Measurements from ENCODE around the gene H2BW1.
"Not testable (repeated sequence)": the region's sequence is repeated elsewhere in the genome, so short reads cannot be mapped to it uniquely, and the experiment has no call there.

H2BW1 gene, protein sequence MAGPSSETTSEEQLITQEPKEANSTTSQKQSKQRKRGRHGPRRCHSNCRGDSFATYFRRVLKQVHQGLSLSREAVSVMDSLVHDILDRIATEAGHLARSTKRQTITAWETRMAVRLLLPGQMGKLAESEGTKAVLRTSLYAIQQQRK

DNA sequence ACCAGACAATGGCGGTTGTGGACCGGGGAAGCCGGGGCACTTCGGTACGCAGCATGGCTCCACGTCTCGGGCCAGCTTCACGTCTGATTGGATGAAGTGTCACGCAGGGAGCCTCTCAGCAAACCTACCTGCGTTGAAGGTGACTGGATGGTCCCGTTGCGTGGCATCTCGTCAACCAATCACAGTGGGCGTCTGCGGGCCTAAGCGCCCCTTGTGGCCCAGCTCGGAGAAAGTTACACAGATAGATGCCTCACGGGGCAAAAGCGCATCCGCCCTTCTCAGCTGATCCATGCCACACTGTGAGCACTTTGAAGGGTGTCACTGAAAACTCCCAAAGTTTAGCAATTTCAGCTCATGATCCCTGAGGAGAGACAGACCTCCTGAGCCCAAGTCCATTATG, at the start of gene H2BW1:
Gene H2BW1 (minus strand): TSS at position 103 of the 400 bp plus-strand sequence. CDS start 132 bp downstream, outside the sequence.
- DNase-seq (ENCODE audit: low read depth in 2 of 2): no peak

GRCh38 chrX:104062636-104063035, 49.1 kb upstream of the H2BW1 start:
- not testable (repeated sequence) for DNase-seq (ENCODE audit: low read depth in 2 of 2)

- not testable (repeated sequence) for DNase-seq (ENCODE audit: low read depth in 2 of 2)
These were observed 41.4 kb upstream of the H2BW1 start for GRCh38 chrX:104054956-104055355.

- no peak for DNase-seq (ENCODE audit: low read depth in 2 of 2)
These were observed 33.7 kb upstream of the H2BW1 start for GRCh38 chrX:104047171-104047570.

GRCh38 chrX:104045642-104046041, 32.1 kb upstream of the H2BW1 start:
- no peak for DNase-seq (ENCODE audit: low read depth in 2 of 2)

- DNase-seq (ENCODE audit: low read depth in 2 of 2): no peak
These were observed 27.5 kb upstream of the H2BW1 start for GRCh38 chrX:104041003-104041402.

GRCh38 chrX:104039689-104040505, 26.4 kb upstream of the H2BW1 start, which contains the start of gene H2BW2:
TSS of gene H2BW2 (plus strand) at chrX:104039956. CDS start at chrX:104039995, 39 bp downstream.
- no peak for DNase-seq (ENCODE audit: low read depth in 2 of 2)

DNA sequence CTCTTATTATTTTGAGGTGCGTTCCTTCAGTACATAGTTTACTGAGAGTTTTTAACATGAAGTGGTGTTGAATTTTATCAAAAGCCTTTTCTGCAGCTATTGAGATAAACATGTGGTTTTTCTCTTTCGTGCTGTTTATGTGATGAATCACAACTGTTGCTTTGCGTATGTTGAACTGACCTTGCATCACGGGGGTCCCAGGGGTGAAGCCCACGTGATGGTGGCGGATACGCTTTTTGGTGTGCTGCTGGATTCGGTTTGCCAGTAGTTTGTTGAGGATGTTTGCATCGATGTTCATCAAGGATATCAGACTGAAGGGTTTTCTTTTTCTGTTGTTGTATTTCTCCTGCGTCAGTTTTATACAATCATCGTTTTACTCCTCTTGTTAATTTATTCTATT, 4.6 kb upstream of the H2BW1 start:
- DNase-seq (ENCODE audit: low read depth in 2 of 2): no peak

GRCh38 chrX:104015576-104015975, 2.1 kb upstream of the H2BW1 start:
- not testable (repeated sequence) for DNase-seq (ENCODE audit: low read depth in 2 of 2)

- DNase-seq (ENCODE audit: low read depth in 2 of 2): no peak
These were observed 350 bp downstream of the H2BW1 start for GRCh38 chrX:104013158-104013557.

DNA sequence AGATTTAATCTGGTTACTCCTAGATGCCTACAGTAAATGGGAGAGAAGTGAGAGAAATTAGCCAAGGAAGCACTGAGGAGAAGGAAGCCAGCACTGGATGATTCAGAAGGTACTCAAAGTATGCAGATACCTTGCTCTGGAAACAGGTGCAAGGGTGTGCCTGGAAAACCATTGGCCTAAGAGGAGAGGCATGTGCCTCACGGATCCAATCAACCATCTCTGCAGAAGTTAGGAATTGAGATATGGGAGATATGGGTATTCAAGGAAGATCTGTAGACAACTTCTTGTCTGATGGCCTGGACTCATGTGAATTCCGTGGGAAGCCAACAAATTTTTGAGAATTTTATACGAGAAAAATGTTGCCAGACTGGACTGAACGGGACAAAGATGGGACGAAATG, 4.7 kb downstream of the H2BW1 start:
- DNase-seq (ENCODE audit: low read depth in 2 of 2): no peak

GRCh38 chrX:103999234-103999633, 14.3 kb downstream of the H2BW1 start:
- DNase-seq (ENCODE audit: low read depth in 2 of 2): no peak

DNA sequence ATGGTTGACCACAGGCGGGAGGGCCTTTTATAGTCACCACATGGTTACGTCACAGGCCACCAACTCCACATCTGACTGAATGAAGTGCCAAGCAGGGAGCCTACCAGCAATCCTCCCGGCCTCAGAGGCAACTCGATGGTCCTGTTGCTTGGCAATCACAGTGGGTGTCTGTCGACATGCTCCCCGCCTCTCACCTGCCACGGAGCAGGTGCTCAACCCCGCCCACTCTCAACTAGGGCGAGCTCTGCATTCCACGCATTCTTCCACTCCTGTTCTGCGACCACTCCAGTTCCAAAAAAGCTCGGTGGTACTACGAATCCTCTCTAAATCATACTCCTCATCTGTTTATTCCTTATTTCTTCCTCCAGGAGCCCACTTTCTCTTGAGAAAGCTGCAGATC, 30.0 kb downstream of the H2BW1 start:
- not testable (repeated sequence) for DNase-seq (ENCODE audit: low read depth in 2 of 2)

- DNase-seq (ENCODE audit: low read depth in 2 of 2): not testable (repeated sequence)
These were observed 50.9 kb downstream of the H2BW1 start, which contains the start of gene TMSB15B for GRCh38 chrX:103962411-103963278. TSS of gene TMSB15B (plus strand) at chrX:103962627.

Data from stimulated activated CD4-positive, alpha-beta T cell treated with anti-CD3 and anti-CD28 coated beads, Interleukin-12 subunit alpha, Interleukin-12 subunit beta, amount 100 ng/mL, for 24 hours (primary cell).